ENCODE measurements around the gene NES.

The NES gene

DNA sequence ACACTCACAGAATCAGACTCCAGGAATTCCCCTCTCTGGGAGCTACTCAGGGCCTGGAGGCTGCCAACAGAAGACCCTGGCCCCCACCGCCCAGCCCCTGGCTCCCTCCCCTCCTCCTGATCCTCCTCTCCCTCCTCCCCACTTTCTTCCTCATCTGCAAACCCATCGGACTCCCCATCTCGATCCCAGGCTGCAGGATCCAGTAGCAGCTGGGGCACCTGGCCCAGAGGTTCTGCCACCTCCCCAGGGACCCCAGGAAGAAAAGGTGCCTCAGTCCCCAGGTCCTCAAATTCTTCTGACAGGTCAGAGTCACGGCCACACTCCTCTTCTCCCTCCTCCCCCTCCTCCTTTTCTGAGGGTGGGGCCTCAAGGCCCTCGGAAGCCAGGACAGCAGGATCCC is 7.4 kb downstream of the NES start:
- TF ChIP-seq, protein P1, sequence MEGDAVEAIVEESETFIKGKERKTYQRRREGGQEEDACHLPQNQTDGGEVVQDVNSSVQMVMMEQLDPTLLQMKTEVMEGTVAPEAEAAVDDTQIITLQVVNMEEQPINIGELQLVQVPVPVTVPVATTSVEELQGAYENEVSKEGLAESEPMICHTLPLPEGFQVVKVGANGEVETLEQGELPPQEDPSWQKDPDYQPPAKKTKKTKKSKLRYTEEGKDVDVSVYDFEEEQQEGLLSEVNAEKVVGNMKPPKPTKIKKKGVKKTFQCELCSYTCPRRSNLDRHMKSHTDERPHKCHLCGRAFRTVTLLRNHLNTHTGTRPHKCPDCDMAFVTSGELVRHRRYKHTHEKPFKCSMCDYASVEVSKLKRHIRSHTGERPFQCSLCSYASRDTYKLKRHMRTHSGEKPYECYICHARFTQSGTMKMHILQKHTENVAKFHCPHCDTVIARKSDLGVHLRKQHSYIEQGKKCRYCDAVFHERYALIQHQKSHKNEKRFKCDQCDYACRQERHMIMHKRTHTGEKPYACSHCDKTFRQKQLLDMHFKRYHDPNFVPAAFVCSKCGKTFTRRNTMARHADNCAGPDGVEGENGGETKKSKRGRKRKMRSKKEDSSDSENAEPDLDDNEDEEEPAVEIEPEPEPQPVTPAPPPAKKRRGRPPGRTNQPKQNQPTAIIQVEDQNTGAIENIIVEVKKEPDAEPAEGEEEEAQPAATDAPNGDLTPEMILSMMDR (conservative IDR thresholded peaks at IDR 0.05; ENCODE audit: low read depth) = no peak
- ChIA-PET POLR2A (ENCODE audit: low non-redundant PET) (no interaction called here), CTCF (no interaction called here)
- no peak for DNase-seq (ENCODE audit: low spot score)
- no peak overlapping the region for H3K27ac ChIP-seq

DNA sequence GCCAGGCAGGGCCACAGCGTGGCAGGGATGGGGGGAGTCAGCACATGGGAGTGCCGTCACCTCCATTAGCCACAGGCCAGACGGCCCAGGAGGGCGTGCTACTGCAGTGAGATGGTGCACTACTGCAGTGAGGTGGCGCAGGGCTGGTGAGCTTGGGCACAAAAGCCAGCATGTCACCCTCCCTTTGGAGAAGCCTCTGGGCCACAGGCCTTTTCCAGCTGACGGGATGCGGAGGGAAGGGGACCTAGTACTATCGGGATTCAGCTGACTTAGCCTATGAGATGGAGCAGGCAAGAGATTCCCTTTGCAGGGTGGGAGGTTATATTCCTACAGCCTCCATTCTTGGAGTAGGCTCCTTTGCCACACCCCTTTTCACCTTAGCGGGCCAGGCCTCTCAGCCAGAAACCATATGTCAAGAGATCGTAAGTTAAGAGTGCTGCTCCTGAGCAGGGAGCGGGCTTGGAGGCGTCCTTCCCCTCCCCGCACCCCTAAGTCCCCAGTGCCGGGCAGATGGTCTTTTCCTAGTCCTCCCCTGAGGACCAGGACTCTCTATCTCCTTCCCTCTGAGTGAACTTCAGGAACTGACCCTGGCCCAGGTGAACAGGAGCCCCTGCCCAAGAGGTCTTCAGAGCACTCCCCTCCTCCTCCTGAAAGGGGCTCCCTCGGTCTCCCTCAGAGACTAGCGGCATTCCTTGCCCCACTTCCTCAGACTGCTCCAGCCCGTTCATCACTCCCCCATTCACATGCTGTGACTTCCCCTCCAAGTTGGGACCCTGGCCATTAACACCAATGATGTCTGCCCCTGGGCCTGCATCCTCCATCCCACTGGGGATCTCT is 8.2 kb downstream of the NES start:
- ChIA-PET POLR2A (ENCODE audit: low non-redundant PET) (no interaction called here), CTCF (no interaction called here)
- H3K27ac ChIP-seq = no peak overlapping the region
- no peak for DNase-seq (ENCODE audit: low spot score)
- TF ChIP-seq, protein P1 (conservative IDR thresholded peaks at IDR 0.05; ENCODE audit: low read depth) = no peak

DNA sequence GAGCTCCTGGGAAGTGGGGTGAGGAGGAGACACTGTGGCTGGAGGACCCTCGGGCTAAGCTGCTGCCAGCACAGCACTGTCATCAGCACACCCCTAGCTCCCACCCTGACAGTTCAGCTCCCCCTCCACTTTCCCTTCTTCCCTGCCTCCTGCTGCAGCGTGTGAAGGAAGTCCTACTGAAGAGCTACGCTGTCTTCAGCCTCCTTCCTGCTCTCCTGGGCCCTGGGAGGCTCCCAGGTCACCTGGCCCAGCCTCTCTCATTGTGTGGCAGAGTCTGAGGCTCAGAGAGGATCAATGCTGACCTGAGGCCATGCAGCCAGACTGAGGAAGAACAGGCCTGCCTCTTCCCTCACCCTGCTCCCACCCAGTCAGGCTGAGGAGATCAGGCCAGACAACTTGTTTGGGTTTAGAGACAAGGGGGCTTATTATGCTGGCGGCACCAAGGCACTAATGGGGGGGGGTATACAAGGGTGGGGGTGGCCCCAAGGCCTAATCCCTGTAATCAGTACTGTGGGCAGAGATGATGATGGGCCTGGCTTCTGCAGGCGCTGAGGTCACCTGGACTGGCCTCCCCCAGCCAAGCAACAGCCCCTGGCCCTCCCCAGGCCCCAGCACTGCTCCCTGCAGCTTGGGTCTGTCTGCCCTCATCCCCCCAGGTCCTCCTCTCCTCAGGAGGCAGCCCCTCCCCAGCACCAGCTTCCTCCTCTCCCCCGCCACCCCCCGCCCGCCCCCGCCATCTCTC is 9.1 kb downstream of the NES start:
- TF ChIP-seq, protein P1 (conservative IDR thresholded peaks at IDR 0.05; ENCODE audit: low read depth) = no peak
- H3K27ac ChIP-seq = no peak overlapping the region
- CTCF ChIA-PET = interaction anchor here (0.9 kb wide), 1 partner anchor 10 kb away, joined by 3 read pairs; no protein-coding TSS in a partner anchor
- POLR2A ChIA-PET (ENCODE audit: low non-redundant PET) = no interaction called here
- no peak for DNase-seq (ENCODE audit: low spot score)

DNA sequence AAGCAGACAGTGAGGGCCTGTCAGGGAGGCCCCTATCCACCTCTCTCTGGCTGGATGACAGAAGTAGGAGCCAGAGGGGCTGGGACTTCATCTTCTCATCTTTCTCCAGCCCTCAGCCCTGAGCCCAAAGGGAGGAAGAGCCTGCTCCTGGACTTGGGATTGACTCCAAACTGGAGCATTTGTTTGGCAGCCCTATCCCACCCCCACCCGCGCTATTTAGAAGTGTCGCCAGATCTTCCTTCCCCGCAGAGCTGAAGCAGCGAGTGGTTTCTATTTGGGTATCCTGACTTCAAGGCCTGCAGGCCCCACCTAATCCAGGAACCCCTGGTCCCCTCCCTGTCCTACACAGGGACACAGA is 9.6 kb downstream of the NES start:
- TF ChIP-seq, protein P1 (conservative IDR thresholded peaks at IDR 0.05; ENCODE audit: low read depth) = no peak
- ChIA-PET POLR2A (ENCODE audit: low non-redundant PET) (no interaction called here), CTCF (interaction anchor here (0.9 kb wide), 1 partner anchor 11 kb away, joined by 3 read pairs; no protein-coding TSS in a partner anchor)
- no peak overlapping the region for H3K27ac ChIP-seq
- DNase-seq (ENCODE audit: low spot score) = no peak

DNA sequence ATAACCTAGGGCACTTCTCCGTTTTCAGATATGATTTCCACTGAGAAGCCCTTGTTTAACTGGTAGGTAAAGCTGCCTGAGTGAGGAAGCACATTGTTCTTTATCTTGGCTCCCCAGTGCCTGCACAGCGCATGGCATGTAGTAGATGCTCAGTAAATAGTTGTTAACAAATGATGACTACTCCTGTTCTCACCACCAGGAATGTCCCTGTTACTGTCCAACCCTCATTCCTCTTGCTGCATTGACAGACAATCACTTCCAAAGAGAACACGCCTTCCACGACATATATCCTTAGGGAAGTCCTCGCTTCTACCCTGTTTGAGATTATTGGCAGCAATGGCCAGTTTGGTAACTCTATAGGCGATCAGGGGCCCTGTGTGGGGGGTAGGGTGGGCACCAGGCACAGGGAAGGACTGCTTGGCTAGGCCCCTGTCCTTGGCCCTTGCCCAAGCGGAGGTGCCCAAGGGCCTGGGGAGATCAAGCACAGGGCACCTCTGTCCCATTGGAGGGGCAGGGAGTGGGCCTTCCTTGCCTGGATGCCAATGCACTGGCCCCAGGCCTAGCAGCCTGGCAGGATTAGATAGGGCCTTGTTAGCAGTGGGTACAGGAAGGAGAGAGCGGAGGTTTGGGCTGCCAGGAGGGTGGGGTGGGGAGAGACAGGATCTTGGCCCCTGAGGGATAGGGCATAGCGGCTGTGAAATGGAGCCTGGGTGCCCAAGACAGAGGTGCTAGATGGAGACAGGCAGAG is 10.2 kb downstream of the NES start:
- no peak overlapping the region for H3K27ac ChIP-seq
- DNase-seq (ENCODE audit: low spot score) = no peak
- CTCF ChIA-PET = interaction anchor here (0.9 kb wide), 1 partner anchor 11 kb away, joined by 3 read pairs; no protein-coding TSS in a partner anchor
- POLR2A ChIA-PET (ENCODE audit: low non-redundant PET) = no interaction called here
- TF ChIP-seq, protein P1 (conservative IDR thresholded peaks at IDR 0.05; ENCODE audit: low read depth) = no peak

DNA sequence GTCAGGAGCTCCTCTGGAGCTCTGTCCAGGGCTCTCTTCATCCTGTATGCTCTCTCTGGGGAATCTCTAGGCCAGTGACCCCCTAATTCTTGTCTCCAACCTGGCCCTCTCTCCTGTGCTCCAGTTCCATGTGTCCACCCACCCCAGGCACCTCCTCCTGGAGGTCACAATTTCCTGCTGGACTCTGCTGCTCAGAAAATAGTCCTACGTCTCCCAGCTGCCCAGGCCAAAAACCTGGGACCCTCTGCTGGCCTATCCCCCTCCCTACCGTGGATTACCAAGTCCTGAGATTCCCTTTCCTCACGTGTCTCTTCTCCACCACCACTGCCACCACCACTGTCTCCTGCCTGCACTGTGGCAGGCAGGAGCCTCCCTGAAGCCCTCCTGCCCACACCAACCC is 11.7 kb downstream of the NES start:
- TF ChIP-seq, protein P1 (conservative IDR thresholded peaks at IDR 0.05; ENCODE audit: low read depth) = no peak
- ChIA-PET CTCF (interaction anchor here (0.6 kb wide), 2 partner anchors 76 to 191 kb away, joined by 3 to 4 read pairs; no protein-coding TSS in a partner anchor), POLR2A (ENCODE audit: low non-redundant PET) (no interaction called here)
- H3K27ac ChIP-seq = no peak overlapping the region
- no peak for DNase-seq (ENCODE audit: low spot score)

Data from RWPE1 (cell line).